Activated CD8-positive, alpha-beta memory T cell treated with anti-CD3 and anti-CD28 coated beads for 36 hours (primary cell): ENCODE results near the gene SSTR5. TPM values are rescaled to one million over a fixed set of nuclear protein-coding genes. Genes with fewer than 3 reads are reported as not detected.

Source experiments
- CTCF ChIA-PET: fragments of 350-600 bp; sonication (Branson Sonifier 250); formaldehyde crosslinking; loops from one replicate; lab custom pipeline; 2021; ENCODE audit warnings: antibody characterized with exemption; lab: Charles Lee
- POLR2A ChIA-PET: fragments of 350-600 bp; sonication (Branson Sonifier 250); formaldehyde crosslinking; loops from one replicate; lab custom pipeline; 2021; ENCODE audit warnings: antibody characterized with exemption; lab: Charles Lee
- total RNA-seq, 2 experiments: library from RNA; stranded (reverse); gene quantifications; one replicate each; pipeline ENCODE4 v1.2.3, GENCODE V29; 2021

Gene SSTR5
- total RNA-seq, 2 experiments from 2014 or later, result not detected

- POLR2A ChIA-PET, result no interaction called here
- CTCF ChIA-PET, result no interaction called here
Observed at GRCh38 chr16:1037394-1038257, 34.9 kb upstream of the SSTR5 start.

DNA sequence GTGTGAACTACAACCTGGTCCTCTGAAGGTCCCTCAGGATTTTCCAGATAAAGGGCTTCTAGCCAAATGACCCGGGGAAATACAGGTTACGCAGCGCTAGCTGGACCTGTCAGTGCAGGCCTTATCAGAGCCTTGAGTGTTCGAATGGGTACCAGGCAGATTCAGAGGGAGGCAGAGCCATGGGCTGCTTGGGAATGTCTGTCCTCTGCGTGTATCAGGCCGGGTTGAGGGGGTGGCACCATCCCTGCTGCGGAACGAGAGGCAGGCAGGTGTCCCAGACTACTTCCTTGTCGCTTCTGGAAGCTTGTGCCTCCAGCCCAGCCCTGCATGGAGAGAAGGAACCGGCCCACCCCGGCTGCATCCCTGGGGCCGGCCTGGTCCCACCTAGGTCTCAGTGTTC lies 33.6 kb upstream of the SSTR5 start:
- CTCF ChIA-PET, result interaction anchor here (1.5 kb wide), 1 partner anchor 16 kb away, joined by 3 read pairs; no protein-coding TSS in a partner anchor
- POLR2A ChIA-PET, result no interaction called here

DNA sequence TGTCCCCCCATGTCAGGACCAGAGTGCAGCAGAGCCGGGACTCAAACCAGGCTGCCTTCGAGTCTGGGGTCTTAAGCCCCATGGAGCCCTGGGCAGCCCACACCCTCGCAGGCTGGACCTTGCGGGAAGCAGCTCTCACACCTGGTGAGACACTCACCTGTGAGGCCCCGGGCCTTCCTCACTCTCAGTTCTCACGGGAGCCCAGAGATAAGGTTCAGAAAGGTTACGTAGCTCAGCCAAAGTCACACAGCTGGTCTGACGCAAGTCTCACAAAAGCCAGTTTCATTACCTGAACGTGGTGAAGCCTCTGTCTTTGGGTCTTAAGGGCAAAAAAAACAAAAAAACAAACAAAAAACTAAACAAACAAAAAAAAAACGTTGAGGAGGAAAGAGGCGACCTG lies 32.8 kb upstream of the SSTR5 start:
- ChIA-PET CTCF (interaction anchor here (1.5 kb wide), 1 partner anchor 15 kb away, joined by 3 read pairs; no protein-coding TSS in a partner anchor), POLR2A (no interaction called here)

DNA sequence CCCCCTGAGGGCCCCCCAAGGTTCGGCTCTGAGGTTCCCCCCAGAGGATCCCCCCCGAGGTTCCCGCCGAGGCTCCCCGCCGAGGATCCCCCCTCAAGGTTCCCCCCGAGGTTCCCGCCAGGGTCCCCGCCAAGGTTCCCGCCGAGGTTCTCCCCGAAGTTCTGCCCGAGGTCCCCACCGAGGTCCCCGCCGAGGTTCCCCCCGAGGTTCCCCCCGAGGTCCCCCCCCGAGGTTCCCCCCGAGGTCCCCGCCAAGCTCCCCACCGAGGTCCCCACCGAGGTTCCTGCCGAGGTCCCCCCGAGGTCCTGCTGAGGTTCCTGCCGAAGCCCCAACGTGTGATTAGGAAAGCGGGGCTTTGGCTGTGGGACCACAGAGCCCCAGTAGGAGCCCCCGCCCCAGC lies 32.2 kb upstream of the SSTR5 start:
- ChIA-PET CTCF (no interaction called here), POLR2A (no interaction called here)

GRCh38 chr16:1042049-1042744 lies 30.4 kb upstream of the SSTR5 start:
- POLR2A ChIA-PET, result no interaction called here
- CTCF ChIA-PET, result interaction anchor here (1.5 kb wide), 1 partner anchor 14 kb away, joined by 3 read pairs; no protein-coding TSS in a partner anchor

DNA sequence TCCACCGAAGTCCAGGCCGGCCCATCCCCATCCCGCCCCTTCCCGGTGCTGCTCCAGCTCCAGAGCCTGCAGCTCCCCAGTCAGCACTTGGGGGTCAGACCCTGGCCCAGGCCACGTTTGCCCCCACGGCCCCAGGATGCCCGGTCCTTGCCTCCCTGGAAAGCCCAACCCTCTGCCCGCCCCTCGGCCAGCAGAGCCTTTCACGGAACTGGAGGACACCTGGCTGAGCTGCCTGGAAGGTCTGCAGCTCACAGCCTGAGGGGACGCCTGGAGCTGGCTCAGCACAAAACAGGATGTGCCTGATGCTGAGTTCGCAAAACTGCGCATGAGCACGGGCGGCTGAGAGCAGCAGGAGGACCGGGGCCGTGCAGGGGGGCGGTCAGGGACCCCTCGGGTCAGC lies 29.7 kb upstream of the SSTR5 start:
- POLR2A ChIA-PET, result no interaction called here
- CTCF ChIA-PET, result interaction anchor here (1.5 kb wide), 1 partner anchor 13 kb away, joined by 3 read pairs; no protein-coding TSS in a partner anchor

GRCh38 chr16:1043881-1044451 lies 28.6 kb upstream of the SSTR5 start:
- POLR2A ChIA-PET, result no interaction called here
- CTCF ChIA-PET, result interaction anchor here (0.6 kb wide), 1 partner anchor 13 kb away, joined by 3 read pairs; no protein-coding TSS in a partner anchor

GRCh38 chr16:1044460-1045309 lies 27.9 kb upstream of the SSTR5 start:
- ChIA-PET POLR2A (no interaction called here), CTCF (no interaction called here)

DNA sequence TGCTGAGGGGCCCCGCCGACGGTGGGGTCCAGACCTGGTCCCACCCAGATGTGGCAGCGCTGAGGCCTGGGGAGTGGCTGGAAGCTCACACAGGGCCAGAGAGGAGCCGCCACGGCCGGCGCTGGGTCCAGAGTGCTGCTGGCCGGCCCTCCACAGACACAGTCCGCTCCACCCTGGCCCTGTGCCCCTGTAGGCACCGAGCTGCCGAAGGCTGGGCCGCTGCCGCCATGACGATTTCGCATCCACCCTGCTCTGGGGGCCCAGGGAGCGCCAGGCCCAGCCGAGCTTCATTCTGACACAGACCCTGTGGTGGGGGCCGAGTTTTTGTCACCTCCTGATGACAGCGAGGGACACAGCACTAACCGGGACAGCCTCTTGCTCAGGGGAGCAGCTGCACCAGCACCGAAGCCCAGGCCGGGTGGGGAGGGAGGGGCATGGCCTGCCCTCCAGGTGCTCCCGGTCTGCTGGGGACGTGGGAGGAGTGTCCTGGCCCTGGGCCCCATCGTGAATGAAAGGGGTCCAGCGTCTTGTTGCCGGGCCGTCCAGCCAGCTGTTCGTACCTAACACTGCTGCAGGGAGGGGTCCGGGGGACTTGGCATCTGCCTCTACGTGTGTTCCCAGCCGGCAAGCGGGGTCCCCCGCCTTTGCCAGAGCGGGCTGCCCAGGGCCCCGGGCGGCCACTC lies 27.1 kb upstream of the SSTR5 start:
- ChIA-PET CTCF (interaction anchor here (1.3 kb wide), 1 partner anchor 12 kb away, joined by 4 read pairs; no protein-coding TSS in a partner anchor), POLR2A (no interaction called here)

DNA sequence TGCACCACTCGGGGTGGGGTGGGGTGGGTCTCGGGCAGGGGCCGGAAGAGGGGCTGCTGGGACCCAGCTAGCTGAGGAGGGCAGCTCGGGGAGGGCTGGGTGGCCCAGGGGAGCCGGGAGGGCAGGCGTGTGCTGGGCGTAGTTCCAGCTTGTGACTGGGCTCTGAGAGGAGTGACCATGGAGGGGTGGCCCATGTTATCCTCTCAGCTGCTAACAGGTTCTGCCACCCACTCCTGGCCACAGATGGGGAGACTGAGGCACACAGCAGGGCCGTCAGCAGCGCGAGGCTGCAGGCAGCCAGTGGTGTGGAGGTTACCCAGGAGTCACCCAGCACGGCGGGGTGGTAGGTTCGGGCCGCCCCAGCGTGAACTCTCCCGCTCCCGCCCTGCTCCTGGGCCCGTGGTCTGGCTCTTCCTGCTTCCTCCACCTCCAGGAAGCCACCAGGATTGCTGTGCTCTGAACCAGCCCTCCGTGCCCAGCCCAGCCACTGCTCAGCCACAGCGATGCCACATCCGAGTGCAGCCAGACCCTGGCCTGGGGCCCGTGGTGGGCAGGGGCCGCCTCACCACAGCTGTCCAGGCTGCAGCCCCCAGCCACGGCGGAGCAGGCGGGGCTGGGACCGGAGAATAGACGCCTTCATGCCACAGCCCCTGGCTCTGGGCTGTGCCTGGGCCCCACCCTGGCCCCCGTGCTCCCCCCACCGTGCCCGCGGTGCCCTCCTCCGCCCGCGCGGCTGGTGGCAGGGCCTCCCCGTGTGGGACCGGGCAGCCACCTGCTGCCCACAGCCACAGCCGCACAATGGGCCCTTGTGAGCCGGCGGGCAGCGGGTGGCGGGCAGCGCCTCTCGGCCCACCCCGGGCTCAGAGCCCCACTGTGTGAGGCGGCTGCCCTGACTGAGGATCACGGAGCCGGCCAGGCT lies 26.3 kb upstream of the SSTR5 start:
- CTCF ChIA-PET, result interaction anchor here (1.3 to 2.3 kb wide), 2 partner anchors 11 kb away, joined by 4 to 14 read pairs; no protein-coding TSS in a partner anchor
- POLR2A ChIA-PET, result no interaction called here

- ChIA-PET POLR2A (no interaction called here), CTCF (interaction anchor here (2.3 kb wide), 1 partner anchor 10 kb away, joined by 14 read pairs; no protein-coding TSS in a partner anchor)
Observed at GRCh38 chr16:1047123-1047522, 25.4 kb upstream of the SSTR5 start.

- CTCF ChIA-PET, result interaction anchor here (2.3 kb wide), 1 partner anchor 10 kb away, joined by 14 read pairs; no protein-coding TSS in a partner anchor
- POLR2A ChIA-PET, result no interaction called here
Observed at GRCh38 chr16:1047801-1048200, 24.7 kb upstream of the SSTR5 start.

DNA sequence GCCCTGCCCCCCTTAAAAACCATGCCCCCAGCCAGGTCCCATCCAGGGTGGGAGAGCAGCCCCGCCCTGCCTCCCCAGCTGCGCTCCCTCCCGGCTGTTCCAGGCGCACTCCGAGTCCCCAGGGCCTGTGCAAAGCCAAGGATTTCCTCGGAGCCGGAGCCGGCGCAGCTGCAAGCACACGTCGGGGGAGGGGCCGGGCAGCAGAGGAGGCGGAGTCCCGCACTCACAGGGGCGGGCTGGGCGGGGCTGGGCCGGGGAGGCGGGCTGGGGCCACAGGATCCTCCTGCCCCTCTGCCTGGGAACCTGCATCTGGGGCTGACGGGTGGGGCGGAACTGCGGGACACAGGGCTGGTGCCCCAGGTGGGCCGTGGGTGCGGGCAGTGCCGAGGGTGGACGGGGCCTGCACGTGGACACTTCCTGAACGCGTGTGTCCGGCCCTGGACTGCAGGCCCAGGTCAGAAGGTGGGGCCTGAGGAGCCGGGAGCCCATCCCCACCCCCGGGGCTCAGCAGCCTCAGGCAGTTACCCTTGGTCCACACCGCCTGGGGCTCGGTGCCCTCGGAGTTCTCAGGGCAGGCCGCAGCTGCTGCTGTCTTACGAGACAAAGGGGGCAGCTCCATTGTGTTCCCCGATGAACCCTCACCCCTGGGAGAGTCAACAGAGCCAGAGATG lies 24.0 kb upstream of the SSTR5 start:
- CTCF ChIA-PET, result interaction anchor here (2.3 kb wide), 1 partner anchor 9 kb away, joined by 14 read pairs; no protein-coding TSS in a partner anchor
- POLR2A ChIA-PET, result no interaction called here

DNA sequence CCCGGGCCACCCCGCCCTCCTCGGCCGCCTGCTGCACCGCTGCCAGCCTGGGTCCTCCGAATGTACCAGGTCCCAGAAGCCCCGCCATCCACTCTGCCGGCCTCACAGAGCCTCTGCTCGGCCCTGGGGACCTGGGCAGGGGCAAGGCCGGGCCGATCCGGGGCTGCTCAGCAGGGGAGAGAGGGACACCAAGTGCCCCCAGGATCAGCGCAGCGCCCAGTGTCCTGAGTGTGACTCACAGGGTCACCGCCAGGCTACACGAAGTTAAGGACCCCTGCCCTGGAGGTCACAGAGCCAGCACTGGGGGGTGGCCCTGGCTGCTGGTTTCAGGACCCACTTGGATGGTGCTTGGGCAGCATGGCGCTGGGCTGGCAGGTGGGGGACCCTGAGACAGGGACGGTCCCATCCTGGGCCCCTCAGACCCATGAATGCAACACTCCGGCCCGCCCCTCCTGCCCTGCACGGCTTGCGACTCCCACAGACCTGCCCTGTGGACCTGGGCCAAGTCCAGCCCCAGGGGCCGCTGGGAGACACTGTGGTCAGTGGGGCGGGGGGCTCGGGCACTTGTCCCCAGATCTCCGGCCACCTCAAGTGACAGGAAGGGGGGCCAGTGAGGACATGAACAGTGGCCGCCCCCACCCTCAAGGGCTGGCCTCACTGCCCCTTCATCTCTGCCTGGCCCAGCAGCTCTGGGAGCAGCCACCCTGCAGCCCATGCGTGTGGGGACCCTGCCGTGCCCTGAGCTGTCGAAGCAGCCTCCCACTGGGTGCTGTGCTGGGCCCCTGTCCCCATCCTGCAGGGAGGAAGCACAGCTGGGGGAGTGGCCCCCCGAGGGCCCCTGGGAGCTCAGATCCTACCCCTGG lies 23.2 kb upstream of the SSTR5 start:
- CTCF ChIA-PET, result no interaction called here
- POLR2A ChIA-PET, result no interaction called here

DNA sequence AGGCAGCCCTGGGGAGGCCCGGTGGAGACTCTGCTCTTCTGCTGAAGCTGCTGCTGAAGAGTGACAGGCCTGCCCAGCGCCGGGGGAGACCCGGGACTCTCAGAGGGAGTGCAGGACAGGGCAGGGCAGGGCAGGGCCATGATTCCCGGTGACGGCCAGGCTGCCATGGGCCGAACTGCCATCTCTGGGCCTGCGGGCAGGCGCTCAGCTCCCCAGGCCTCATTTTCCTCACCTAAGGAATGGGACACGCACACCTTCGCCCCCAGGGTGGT lies 22.6 kb upstream of the SSTR5 start:
- POLR2A ChIA-PET, result no interaction called here
- CTCF ChIA-PET, result no interaction called here

DNA sequence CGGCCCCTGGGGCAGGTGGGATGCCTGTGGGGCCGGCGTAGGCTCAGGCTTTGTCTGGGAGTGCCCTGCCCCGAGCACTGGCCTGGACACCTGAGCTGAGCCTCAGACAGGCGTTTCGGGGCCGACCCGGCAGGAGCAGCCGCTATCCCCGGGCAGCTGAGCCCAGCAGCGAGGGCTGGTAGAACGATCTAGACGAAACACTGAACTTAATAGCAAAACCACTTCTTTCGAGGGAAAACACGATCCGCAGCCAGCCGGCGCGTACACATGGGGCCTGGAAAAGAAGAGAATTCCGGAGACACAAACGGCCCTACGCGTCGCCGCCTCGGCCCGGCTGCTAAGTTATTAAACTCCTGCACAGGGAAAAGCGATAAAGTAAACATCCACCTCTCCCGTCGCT lies 22.0 kb upstream of the SSTR5 start:
- ChIA-PET POLR2A (no interaction called here), CTCF (no interaction called here)
